PC-3 (cell line): ENCODE results near the gene RXRA.

Experiments used
- CTCF ChIP-seq: fragments of 300-600 bp; sonication (generic); conservative IDR thresholded peaks from 2 replicates; pipeline ENCODE4 v1.5.1; 2017; ENCODE audit warnings: antibody characterized with exemption, low read depth, mild to moderate bottlenecking, low read length
- EZH2 ChIP-seq: fragments of 300-600 bp; sonication (generic); IDR thresholded peaks from one replicate; pipeline ENCODE4 v1.6.1; 2017; ENCODE audit warnings: antibody characterized with exemption, mild to moderate bottlenecking, low read length; ENCODE audit not compliant: unreplicated experiment
- EZH2phosphoT487 ChIP-seq: fragments of 300-600 bp; sonication (generic); IDR thresholded peaks from 2 replicates; pipeline ENCODE4 v1.6.1; 2018; ENCODE audit warnings: mild to moderate bottlenecking, antibody characterized with exemption, low read length, borderline replicate concordance

GRCh38 chr9:134365791-134366222 is 39.6 kb downstream of the RXRA start:
- no peak for TF ChIP-seq EZH2
- no peak for TF ChIP-seq CTCF
- TF ChIP-seq EZH2phosphoT487, result no peak
